GM12891 (cell line): Measurements from ENCODE around the gene TBC1D4.

ENCODE experiments used
- POLR2AphosphoS5 ChIP-seq: IDR thresholded peaks from 2 replicates; pipeline ENCODE4 v1.6.1; 2011; ENCODE audit warnings: low read depth, low read length, control low read depth
- TAF1 ChIP-seq: IDR thresholded peaks from 2 replicates; pipeline ENCODE4 v1.6.1; 2011; ENCODE audit warnings: low read depth, low read length, control low read depth

GRCh38 chr13:75378301-75378700 lies 103.7 kb downstream of the TBC1D4 start:
- TF ChIP-seq POLR2AphosphoS5 (no peak), TAF1 (no peak)
